ENCODE data around the gene ARHGAP26.

The ARHGAP26 gene

GRCh38 chr5:143025376-143025775 is 255.2 kb downstream of the ARHGAP26 start:
- FAIRE-seq = no peak

- no peak for FAIRE-seq
These were observed 255.8 kb downstream of the ARHGAP26 start for GRCh38 chr5:143025971-143026370.

- FAIRE-seq = no peak
These were observed 256.2 kb downstream of the ARHGAP26 start for GRCh38 chr5:143026380-143026779.

GRCh38 chr5:143029293-143029692 is 259.1 kb downstream of the ARHGAP26 start:
- no peak for FAIRE-seq

GRCh38 chr5:143030349-143030748 is 260.2 kb downstream of the ARHGAP26 start:
- FAIRE-seq = no peak

GRCh38 chr5:143031781-143032580 is 261.8 kb downstream of the ARHGAP26 start:
- no peak for FAIRE-seq

GRCh38 chr5:143032581-143032836 is 262.3 kb downstream of the ARHGAP26 start:
- no peak for FAIRE-seq

- no peak for FAIRE-seq
These were observed 263.5 kb downstream of the ARHGAP26 start for GRCh38 chr5:143033535-143034250.

GRCh38 chr5:143036146-143036927 is 266.2 kb downstream of the ARHGAP26 start:
- FAIRE-seq = no peak

- FAIRE-seq = no peak
These were observed 266.9 kb downstream of the ARHGAP26 start for GRCh38 chr5:143037071-143037470.

- no peak for FAIRE-seq
These were observed 267.5 kb downstream of the ARHGAP26 start for GRCh38 chr5:143037708-143038107.

GRCh38 chr5:143040622-143041021 is 270.4 kb downstream of the ARHGAP26 start:
- no peak for FAIRE-seq

GRCh38 chr5:143041461-143041860 is 271.3 kb downstream of the ARHGAP26 start:
- no peak for FAIRE-seq

- FAIRE-seq = no peak
These were observed 272.0 kb downstream of the ARHGAP26 start for GRCh38 chr5:143041972-143042770.

- FAIRE-seq = no peak
These were observed 274.1 kb downstream of the ARHGAP26 start for GRCh38 chr5:143044265-143044664.

GRCh38 chr5:143045062-143045461 is 274.9 kb downstream of the ARHGAP26 start:
- FAIRE-seq = no peak

- FAIRE-seq = no peak
These were observed 276.1 kb downstream of the ARHGAP26 start for GRCh38 chr5:143046314-143046713.

GRCh38 chr5:143047091-143047490 is 276.9 kb downstream of the ARHGAP26 start:
- FAIRE-seq = no peak

- FAIRE-seq = no peak
These were observed 280.0 kb downstream of the ARHGAP26 start for GRCh38 chr5:143050183-143050582.

- FAIRE-seq = no peak
These were observed 281.3 kb downstream of the ARHGAP26 start for GRCh38 chr5:143051244-143052058.

- no peak for FAIRE-seq
These were observed 282.9 kb downstream of the ARHGAP26 start for GRCh38 chr5:143052967-143053682.

Measured in TTC549 (cell line).